NCI-H69 (cell line): ENCODE data around the gene KCNG2.
A peak's percentile ranks its signal among the peaks of the same experiment; 100 is the strongest.
"Not testable (repeated sequence)": the region's sequence is repeated elsewhere in the genome, so short reads cannot be mapped to it uniquely, and the experiment has no call there.

ENCODE experiments used
- DNase-seq: peaks from one replicate; lab custom pipeline; 2025; lab: John Stamatoyannopoulos, UW

KCNG2 gene, protein sequence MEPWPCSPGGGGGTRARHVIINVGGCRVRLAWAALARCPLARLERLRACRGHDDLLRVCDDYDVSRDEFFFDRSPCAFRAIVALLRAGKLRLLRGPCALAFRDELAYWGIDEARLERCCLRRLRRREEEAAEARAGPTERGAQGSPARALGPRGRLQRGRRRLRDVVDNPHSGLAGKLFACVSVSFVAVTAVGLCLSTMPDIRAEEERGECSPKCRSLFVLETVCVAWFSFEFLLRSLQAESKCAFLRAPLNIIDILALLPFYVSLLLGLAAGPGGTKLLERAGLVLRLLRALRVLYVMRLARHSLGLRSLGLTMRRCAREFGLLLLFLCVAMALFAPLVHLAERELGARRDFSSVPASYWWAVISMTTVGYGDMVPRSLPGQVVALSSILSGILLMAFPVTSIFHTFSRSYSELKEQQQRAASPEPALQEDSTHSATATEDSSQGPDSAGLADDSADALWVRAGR

GRCh38 chr18:79797518-79798345, at the start of gene KCNG2:
Gene KCNG2, plus strand, starts transcription at chr18:79797938. Its CDS starts 65,730 bp downstream, at chr18:79863668.
- DNase-seq: peak; percentile 56

GRCh38 chr18:79748321-79749180, 49.2 kb upstream of the KCNG2 start:
- DNase-seq: peak; percentile 27

GRCh38 chr18:79749251-79750191, 48.2 kb upstream of the KCNG2 start:
- peak; percentile 97 for DNase-seq

GRCh38 chr18:79750980-79751571, 46.7 kb upstream of the KCNG2 start:
- DNase-seq: peak; percentile 35

GRCh38 chr18:79751918-79752578, 45.7 kb upstream of the KCNG2 start:
- not testable (repeated sequence) for DNase-seq

DNA sequence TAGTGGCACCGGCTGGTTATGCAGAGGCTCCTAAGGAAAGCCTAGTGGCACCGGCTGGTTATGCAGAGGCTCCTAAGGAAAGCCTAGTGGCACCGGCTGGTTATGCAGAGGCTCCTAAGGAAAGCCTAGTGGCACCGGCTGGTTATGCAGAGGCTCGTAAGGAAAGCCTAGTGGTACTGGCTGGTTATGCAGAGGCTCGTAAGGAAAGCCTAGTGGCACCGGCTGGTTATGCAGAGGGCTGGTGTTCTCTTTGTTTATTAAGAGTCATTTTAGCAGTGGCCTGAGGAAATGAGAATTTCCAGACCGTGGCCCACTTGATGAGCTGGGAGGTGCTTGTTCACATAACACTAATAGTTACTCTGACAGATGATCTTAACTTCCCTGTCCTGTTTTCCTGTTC, 44.8 kb upstream of the KCNG2 start:
- DNase-seq: not testable (repeated sequence)

DNA sequence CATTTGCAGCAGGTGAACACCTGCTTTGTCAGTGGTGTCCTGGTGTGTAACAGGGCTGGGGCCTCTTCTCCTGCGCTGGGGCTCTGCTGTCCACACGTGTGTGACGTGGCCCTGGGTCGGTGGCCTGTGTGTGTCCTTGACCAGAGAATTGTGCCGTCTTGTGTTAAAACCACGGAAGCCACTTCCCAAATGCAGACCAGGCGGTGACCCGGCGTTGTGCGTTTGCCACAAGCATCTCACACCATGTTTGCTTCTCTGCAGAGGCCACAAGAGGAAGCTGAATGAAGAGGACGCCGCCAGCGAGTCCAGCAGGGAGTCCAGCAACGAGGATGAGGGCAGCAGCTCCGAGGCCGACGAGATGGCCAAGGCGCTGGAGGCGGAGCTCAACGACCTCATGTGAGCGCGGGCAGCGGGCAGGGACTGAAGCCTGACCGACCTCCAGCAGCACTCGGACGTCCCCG, 44.3 kb upstream of the KCNG2 start:
- DNase-seq: no peak

DNA sequence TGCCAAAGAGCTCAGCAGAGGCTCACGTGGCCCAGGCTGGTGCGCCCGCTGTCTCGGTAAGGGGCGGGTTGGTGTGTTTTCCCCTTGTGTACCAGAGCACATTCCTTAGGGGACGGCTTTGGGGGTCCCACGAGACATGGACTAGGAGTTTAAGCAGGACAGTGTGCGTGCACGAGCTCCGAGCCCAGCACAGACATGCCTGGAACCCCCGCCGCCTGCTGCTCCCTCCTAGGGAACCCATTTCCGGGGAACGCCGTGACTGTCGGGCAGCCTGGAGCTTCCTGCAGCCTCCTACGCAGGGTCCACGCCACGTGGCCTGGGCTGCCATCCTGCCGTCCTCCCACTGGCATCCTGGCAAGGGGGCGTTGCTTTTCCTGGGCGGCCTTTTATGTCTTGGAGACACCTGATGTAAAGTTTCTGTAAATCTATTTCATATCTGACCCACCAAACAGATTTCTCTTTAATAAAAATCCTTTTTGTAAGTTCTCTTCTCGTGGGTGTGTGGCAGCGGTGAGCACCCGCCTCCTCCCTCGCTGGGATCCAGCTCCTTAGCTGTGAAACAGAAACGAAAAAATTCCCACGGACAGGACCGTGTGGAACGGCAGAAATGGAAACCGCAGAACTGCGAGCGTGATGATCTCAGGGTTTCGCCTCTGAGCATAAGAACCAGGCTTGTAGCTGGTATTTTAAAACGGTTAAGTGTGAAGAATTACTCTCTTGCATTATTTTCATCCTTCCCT, 43.5 kb upstream of the KCNG2 start:
- DNase-seq: no peak

GRCh38 chr18:79754831-79755351, 42.8 kb upstream of the KCNG2 start:
- no peak for DNase-seq

- no peak for DNase-seq
Measured at GRCh38 chr18:79755496-79756142, 42.1 kb upstream of the KCNG2 start.

DNA sequence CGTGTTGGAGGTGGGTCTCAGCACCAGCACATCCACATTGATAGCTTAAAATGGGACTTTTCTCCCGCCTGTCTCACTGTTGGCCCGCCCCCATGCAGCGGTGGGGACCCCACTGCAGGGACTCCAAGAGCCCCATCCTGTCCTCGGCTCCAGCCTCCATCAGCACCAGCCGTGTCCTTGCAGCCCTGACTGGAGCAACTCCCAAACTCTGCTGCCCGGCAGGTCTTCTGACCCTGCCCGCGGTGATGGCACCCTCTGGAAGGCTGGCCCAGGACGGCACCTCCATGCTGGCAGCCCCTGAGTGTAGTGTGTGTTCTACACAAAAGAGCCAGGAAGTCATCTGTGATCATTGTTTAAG, 41.6 kb upstream of the KCNG2 start:
- DNase-seq: no peak

DNA sequence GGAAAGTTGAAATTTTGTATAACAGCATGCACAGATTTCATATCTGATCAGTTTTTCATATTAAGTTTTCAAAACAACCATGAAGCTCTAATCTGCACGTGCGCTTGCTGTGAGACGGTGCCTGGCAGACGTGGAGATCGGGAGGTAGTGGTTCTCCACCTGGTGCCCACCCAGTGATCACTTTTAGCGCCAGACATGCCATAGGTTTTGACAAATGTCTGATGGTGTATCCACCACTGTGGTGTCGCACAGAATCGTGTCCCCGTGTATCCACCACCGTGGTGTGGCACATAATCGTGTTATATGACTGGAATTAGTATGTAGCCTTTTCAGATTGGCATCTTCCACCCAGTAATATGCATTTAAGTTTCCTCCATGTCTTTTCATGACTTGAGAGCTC, 40.9 kb upstream of the KCNG2 start:
- DNase-seq: no peak

GRCh38 chr18:79760348-79760747, 37.4 kb upstream of the KCNG2 start:
- DNase-seq: no peak

DNA sequence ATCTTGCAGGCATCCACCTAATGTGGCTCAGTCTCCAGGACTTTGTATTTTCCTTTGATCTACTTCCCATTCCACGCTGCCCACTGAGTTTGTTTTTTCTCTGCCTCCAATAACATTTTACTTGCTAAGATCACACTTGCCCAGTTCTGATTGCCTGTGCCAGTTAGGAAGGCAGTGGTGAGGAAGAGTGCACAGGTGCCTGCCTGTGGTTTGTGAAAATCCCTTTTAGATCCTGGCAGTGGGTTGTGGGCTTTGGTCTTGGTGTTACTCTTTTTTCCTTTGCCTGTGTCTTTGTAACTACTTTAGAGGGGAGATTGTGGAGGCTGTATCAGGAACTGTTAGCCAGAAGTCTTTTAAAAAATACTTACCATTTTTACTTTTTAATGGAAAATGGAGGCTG, 36.9 kb upstream of the KCNG2 start:
- no peak for DNase-seq

DNA sequence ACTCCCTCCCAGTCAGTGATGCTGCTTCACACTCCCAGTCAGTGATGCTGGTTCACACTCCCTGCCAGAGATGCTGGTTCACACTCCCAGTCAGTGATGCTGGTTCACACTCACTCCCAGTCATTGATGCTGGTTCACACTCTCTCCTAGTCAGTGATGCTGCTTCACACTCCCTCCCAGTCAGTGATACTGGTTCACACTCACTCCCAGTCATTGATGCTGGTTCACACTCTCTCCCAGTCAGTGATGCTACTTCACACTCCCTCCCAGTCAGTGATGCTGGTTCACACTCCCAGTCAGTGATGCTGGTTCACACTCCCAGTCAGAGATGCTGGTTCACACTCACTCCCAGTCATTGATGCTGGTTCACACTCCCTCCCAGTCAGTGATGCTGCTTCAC, 34.3 kb upstream of the KCNG2 start:
- DNase-seq: no peak

- DNase-seq: no peak
Measured at GRCh38 chr18:79764131-79764530, 33.6 kb upstream of the KCNG2 start.

DNA sequence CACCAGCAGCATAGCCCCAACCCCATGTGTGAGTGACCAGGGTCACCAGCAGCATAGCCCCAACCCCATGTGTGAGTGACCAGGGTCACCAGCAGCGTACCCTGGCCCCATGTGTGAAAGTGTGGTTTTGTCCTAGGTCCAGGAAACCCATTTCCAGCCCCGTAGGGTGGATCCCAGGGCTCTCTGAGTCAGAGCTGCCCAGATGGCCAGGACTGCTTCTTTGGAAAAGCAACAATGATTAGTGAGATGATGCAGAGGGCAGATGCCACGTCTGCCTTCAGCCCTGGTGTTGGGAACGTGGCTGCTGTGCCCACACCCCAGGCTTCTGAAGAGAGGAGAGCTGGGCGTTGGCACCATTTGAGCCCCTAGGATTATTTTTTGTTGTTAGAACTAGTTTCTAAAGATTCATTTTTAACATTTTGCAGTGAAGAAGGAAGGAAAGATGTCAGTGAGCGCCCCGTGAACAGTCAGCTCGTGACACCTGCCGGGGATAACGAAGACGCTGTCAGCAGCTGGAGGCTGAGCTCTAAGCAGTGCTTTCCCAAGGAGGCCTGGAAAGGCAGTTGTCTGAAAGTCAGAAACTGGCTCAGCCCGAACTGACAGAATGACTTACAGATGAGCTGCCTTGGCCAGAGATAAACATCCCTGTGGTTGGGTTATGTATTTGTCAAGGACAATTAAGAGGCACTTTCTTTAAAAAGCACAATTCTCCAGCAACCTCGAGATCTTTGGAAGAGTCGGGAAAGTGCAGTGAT, 32.1 kb upstream of the KCNG2 start:
- peak; percentile 61 for DNase-seq

DNA sequence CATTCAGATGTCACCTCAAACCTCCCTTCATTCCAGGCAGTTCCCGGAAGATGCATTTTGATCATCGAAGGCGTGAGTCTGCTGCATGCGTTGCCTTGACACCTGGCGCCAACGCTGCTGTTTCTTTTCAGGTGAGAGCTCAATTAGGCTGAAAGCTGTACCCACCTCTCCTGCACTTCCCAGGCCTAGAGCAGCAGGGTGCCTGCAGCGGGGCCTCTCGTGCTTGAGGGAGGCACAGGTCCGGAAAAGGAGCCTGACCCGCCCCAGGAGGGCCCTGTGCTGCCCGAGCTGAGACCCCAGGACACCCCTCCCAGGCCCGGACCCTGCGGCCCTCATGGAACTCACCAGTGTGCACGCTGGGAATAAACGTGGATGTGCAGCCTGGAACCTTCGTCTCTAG, 31.4 kb upstream of the KCNG2 start:
- DNase-seq: peak; percentile 93
